HG03196 (cell line): ENCODE measurements around the gene RHEB.
A peak's percentile ranks its signal among the peaks of the same experiment; 100 is the strongest.

ENCODE experiments used
- ATAC-seq: cut with Tn5 transposase; IDR thresholded peaks from one replicate; pipeline ENCODE4 v1.9.1; 2021; ENCODE audit not compliant: unreplicated experiment

RHEB gene

DNA sequence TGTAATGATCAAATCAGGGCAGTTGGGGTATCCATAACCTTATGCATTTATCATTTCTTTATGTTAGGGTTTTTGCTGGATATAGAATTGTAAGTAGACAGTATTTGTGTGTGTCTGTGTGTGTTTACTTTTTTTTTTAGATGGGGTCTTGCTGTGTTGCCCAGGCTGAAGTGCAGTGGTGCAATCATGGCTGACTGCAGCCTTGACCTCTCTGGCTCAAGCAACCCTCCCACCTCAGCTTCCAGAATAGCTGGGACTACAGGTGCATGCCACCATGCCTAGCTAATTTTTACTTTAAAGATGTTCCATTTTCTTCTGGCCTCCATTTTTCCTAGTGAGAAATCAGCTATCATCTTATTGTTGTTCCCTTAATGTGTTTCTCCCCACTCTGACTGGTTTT is 10.1 kb upstream of the RHEB start:
- ATAC-seq, result no peak

DNA sequence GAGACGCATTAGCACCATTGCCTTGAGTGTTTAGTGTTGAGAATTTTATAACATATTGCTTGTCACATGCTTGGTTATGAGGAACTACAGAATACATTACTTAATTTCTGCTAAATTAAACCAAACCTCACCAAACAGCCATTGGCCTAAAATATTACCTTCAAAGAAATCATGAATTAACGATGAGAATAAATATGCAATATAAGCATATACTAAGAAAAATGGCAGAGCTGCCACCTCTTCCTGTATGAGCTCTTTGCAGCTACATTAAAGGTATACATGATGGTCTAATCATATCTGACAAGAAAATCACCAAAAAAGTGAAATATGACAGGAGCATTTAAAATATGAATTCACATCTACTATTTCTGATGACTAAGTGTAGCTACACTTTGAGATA is 5.2 kb upstream of the RHEB start:
- no peak for ATAC-seq

- ATAC-seq, result no peak
These were observed 4.6 kb upstream of the RHEB start for GRCh38 chr7:151524331-151524730.

GRCh38 chr7:151520419-151521261 is 945 bp upstream of the RHEB start:
- ATAC-seq, result no peak

DNA sequence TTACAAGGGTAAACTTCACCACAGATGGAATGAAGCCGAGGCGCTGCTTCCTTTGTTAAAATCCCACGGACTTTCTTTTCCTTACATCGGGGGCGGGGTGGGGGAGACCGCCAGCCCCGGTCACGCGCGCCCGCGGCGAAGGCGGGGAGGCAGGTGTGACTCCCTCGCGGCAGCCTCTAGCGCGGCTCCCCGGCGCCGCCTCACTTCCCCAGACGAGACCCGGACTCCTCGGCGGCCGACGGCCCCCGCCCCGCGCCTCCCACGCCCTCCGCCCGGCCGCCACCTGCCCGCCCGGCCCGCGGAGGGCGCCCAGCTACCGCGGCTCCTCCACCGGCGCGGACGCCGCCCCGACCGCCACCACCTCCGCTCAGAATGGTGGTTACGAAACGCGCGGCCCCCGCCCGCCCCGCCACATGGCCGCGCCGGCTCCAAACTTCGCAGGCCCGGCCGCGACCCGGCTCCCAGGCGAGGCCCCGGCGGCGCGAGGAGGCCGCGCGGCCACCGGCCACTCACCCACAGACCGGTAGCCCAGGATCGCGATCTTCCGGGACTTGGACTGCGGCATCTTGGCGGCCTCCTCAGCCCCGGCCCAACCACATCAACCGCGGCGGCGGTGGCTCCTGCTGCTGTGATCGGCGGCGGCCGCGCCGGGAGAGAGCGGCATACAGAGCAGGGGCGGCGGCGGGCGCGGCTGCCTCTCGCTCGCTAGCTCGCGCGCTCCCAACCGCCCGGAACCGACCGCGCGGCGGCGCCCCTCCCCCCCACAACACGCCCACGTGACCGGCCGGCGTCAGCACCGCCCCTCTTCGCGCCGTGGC is 539 bp downstream of the RHEB start:
- peak; percentile 45 for ATAC-seq

- ATAC-seq, result no peak
These were observed 1.4 kb downstream of the RHEB start for GRCh38 chr7:151518105-151518946.

- no peak for ATAC-seq
These were observed 2.0 kb downstream of the RHEB start for GRCh38 chr7:151517601-151518104.

DNA sequence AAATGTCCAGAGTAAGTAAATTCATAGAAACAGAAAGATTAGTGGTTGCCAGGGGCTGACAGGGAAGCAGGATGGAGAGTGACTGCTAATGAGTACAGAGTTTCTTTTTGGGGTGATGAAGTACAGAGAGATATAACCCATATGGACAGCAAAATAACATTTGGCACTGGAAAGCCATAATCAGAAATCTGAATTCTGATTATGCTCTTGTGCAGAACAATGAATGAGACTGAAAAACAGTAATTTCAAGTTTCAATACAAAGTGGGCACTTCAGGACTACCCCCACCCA is 4.5 kb downstream of the RHEB start:
- no peak for ATAC-seq

DNA sequence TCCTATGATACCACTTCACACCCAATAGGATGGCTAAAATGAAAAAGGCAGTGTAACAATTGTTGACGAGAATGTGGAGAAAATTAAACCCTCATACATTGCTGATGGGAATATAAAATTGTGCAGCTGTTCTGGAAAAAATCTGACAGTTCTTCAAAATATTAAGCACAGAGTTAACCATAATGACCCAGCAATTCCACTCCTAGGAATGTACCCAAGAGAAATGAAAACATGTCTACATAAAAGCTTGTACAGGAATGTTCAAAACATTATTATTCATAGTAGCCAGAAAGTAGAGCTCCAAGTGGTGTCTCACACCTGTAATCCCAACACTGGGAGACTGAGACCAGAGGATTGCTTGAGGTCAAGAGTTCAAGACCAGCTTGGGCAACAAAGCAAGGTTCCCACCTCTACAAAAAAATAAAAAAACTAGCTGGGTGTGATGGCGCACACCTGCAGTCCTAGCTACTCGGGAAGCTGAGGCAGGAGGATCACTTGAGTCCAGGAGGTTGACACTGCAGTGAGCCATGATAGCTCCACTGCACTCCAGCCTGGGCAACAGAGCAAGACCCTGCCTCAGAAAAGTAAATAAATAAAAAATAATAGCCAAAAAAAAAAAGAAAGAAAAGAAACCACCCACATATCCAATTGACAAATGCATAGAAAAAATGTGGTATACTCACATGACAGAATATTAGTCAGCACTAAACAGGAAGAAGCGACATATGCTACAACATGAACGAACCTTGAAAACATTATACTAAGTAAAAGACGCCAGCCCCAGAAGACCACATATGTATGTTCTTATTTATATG is 5.0 kb downstream of the RHEB start:
- no peak for ATAC-seq

DNA sequence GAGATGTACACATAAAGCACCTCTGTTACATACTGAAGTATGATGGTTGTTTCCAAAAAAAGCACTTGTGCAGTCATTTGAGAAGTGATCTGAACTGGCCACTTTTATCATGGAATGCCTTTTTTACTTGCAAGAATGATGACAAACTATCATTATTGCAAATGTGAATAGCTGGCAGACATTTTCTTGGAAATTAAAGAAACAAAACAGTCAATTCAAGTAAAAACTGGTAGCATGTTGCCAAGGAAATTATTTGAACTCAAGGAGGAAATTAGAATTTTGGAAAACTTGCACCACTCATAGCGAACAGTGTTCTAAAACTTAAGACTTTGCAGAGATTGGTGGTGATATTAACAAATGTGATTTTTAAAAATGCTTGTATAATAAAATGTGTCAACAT is 6.6 kb downstream of the RHEB start:
- no peak for ATAC-seq

GRCh38 chr7:151512353-151512752 is 7.3 kb downstream of the RHEB start:
- no peak for ATAC-seq

DNA sequence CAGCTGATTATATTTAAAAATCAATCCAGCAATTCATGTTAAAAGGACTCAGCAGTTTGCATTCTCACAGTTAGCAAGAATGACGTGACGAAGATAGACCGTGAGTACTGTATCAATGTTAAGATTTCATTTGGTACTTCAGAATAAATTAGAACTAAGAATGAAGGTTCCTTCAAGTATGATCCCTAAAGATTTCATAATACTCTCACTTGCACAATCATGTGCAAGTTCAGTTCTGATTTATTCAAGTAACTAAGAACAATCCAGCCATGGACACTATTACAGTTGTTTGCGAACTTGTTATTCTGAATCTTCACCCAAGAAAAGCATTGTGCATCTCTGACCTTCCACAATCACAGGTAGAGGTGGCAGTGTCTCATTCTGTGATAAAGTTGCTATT is 7.7 kb downstream of the RHEB start:
- ATAC-seq, result no peak

- no peak for ATAC-seq
These were observed 8.4 kb downstream of the RHEB start for GRCh38 chr7:151511270-151511669.

GRCh38 chr7:151509670-151510333 is 9.9 kb downstream of the RHEB start:
- ATAC-seq, result no peak

- no peak for ATAC-seq
These were observed 10.7 kb downstream of the RHEB start for GRCh38 chr7:151508991-151509390.

DNA sequence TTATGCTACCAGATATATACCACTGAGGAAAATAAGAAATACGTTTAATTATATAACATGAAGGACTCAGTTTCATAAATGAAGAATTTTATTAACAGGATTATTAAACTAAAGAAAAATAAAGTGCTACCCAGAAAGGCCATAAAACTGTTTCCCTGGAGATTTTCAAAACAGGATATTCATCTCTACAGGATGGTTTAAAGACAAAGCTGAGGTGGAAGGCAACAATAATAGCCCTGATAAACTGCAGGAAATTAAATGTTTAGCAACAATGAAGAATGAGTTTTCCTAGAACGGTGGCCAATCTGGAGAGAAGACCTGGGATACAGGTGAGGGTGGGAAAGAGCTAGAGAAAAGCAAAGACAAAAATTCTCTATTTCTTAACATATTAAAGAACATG is 11.9 kb downstream of the RHEB start:
- no peak for ATAC-seq

DNA sequence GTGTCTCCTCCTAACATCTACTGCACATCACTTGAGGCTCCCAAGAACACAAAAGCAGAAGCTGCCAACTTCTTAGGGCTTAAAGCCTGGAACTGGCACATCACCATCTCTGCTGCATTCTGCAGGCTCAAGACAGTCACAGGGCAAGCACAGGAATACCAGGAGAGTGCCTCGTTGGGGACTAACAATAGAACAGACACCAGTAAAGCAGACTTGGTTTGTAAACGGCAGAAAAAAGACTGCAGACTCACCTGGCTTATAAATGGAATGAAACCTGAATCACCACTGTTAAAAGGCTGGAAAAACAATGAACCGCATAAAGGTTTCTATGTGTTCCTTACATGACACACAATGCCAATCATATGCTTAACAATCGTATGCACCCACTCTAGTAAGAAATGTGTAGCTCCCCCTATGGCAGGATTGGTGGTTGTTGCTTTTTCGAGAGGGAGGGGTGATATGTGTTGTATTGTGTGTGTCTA is 12.8 kb downstream of the RHEB start:
- ATAC-seq, result no peak

- no peak for ATAC-seq
These were observed 13.7 kb downstream of the RHEB start for GRCh38 chr7:151505836-151506468.

- no peak for ATAC-seq
These were observed 14.3 kb downstream of the RHEB start for GRCh38 chr7:151505433-151505832.
